B cell (primary cell): ENCODE results near the gene MVB12B. TPM values are rescaled to one million over a fixed set of nuclear protein-coding genes. Genes with fewer than 3 reads are reported as not detected.
A peak's percentile ranks its signal among the peaks of the same experiment; 100 is the strongest.

Experiments used
- ATAC-seq: fragments of 200-7000 bp; cut with Tn5 transposase; one replicate; pipeline ENCODE4 v1.10.0; 2021; ENCODE audit warnings: low read depth, mild to moderate bottlenecking, moderate number of reproducible peaks, moderate library complexity
- CTCF ChIA-PET: fragments of 350-600 bp; sonication (Branson Sonifier 250); formaldehyde crosslinking; loops from one replicate; lab custom pipeline; 2021; ENCODE audit warnings: antibody characterized with exemption, inconsistent platforms; lab: Charles Lee
- POLR2A ChIA-PET: fragments of 350-600 bp; sonication (Branson Sonifier 250); formaldehyde crosslinking; loops from one replicate; lab custom pipeline; 2021; ENCODE audit warnings: antibody characterized with exemption; lab: Charles Lee
- DNase-seq: peaks from one replicate; pipeline ENCODE4 v3.0.0; 2013
- H2AFZ ChIP-seq: 2 replicates; pipeline ENCODE4 v1.6.1; 2012; ENCODE audit warnings: mild to moderate bottlenecking, low read depth, low read length; ENCODE audit not compliant: insufficient read depth, poor library complexity, severe bottlenecking
- H3K27ac ChIP-seq, 2 donors: 1 replicate in 1 of 2; 2 replicates in 1 of 2; pipeline ENCODE4 v1.5.1; 2012 to 2013; ENCODE audit warnings: low read length in 2 of 2, mild to moderate bottlenecking in 2 of 2, moderate library complexity in 1 of 2
- H3K27me3 ChIP-seq, 4 experiments: fragments of 200-600 bp in 1 of 4; sonication (generic) in 1 of 4; replicated peaks in 1 of 4; 1 replicate in 2 of 4; 2 replicates in 2 of 4; pipeline versions ENCODE4 v1.6.1 to v1.7.0; 2013 to 2016; ENCODE audit warnings: low read length in 3 of 4, mild to moderate bottlenecking in 2 of 4, mixed read lengths in 1 of 4, moderate library complexity in 1 of 4; ENCODE audit not compliant: insufficient read depth in 4 of 4, control insufficient read depth in 3 of 4; ENCODE audit errors: control extremely low read depth in 1 of 4
- H3K36me3 ChIP-seq, 2 experiments: replicated peaks in 1 of 2; 1 replicate in 1 of 2; 2 replicates in 1 of 2; pipeline versions ENCODE4 v1.6.1 to v1.7.1; 2013; ENCODE audit warnings: low read length in 1 of 2; ENCODE audit not compliant: insufficient read depth in 2 of 2, control insufficient read depth in 1 of 2; ENCODE audit errors: control extremely low read depth in 1 of 2, extremely low read depth in 1 of 2
- H3K4me1 ChIP-seq, 2 donors: fragments of 200-600 bp in 1 of 2; sonication (generic) in 1 of 2; 1 replicate in 1 of 2; 2 replicates in 1 of 2; pipeline versions ENCODE4 v1.5.1 to v1.6.1; 2013 to 2017; ENCODE audit warnings: low read length in 2 of 2; ENCODE audit not compliant: control insufficient read depth in 2 of 2, insufficient read depth in 2 of 2
- H3K4me2 ChIP-seq: replicated peaks from 2 replicates; pipeline ENCODE3; 2012; ENCODE audit warnings: mild to moderate bottlenecking, low read depth, low read length; ENCODE audit not compliant: poor library complexity, severe bottlenecking
- H3K4me3 ChIP-seq, 5 experiments: fragments of 200-600 bp in 1 of 5; sonication (generic) in 1 of 5; 1 replicate in 3 of 5; 2 replicates in 2 of 5; pipeline versions ENCODE4 v1.5.1 to v1.7.0; 2011 to 2016; ENCODE audit warnings: low read length in 4 of 5, mild to moderate bottlenecking in 4 of 5, low read depth in 2 of 5, control low read depth in 1 of 5, moderate library complexity in 1 of 5; ENCODE audit not compliant: insufficient read depth in 1 of 5; ENCODE audit errors: control extremely low read depth in 1 of 5, extremely low read depth in 1 of 5
- H3K79me2 ChIP-seq: fragments of 200-600 bp; sonication (generic); one replicate; pipeline ENCODE4 v1.6.0; 2016; ENCODE audit warnings: low read length; ENCODE audit not compliant: control insufficient read depth, insufficient read depth
- H3K9ac ChIP-seq: fragments of 200-600 bp; sonication (generic); 2 replicates; pipeline ENCODE4 v1.6.1; 2017; ENCODE audit warnings: mild to moderate bottlenecking, low read length, moderate library complexity
- H3K9me3 ChIP-seq, 3 donors: one replicate each; pipeline versions ENCODE4 v1.6.1 to v1.7.1; 2013; ENCODE audit warnings: low read length in 2 of 3; ENCODE audit not compliant: control insufficient read depth in 2 of 3, insufficient read depth in 1 of 3; ENCODE audit errors: control extremely low read depth in 1 of 3
- H4K20me1 ChIP-seq: 2 replicates; pipeline ENCODE4 v1.6.0; 2012; ENCODE audit warnings: mild to moderate bottlenecking, low read length; ENCODE audit not compliant: insufficient read depth, control insufficient read depth, poor library complexity, severe bottlenecking
- H3K27ac Mint-ChIP-seq: one replicate; pipeline ENCODE4 v1.8.0; 2021; ENCODE audit warnings: mixed read lengths
- H3K27me3 Mint-ChIP-seq: one replicate; pipeline ENCODE4 v1.8.0; 2021; ENCODE audit warnings: mixed read lengths
- H3K4me1 Mint-ChIP-seq: one replicate; pipeline ENCODE4 v1.8.0; 2021; ENCODE audit warnings: mixed read lengths
- H3K4me3 Mint-ChIP-seq: one replicate; pipeline ENCODE4 v1.8.0; 2021; ENCODE audit warnings: mixed read lengths
- H3K9me3 Mint-ChIP-seq: one replicate; pipeline ENCODE4 v1.8.0; 2022; ENCODE audit warnings: mixed read lengths; ENCODE audit not compliant: insufficient read depth
- EZH2 ChIP-seq: IDR thresholded peaks from 2 replicates; pipeline ENCODE4 v1.6.1; 2012; ENCODE audit warnings: borderline replicate concordance, low read depth, mild to moderate bottlenecking, moderate library complexity, low read length; ENCODE audit not compliant: insufficient read depth, poor library complexity, severe bottlenecking
- WGBS: methylation state at CpG from one replicate; pipeline ENCODE4 v1.1.5; 2013; ENCODE audit warnings: missing lambda C conversion rate; ENCODE audit not compliant: insufficient coverage; 5-methylcytosine and 5-hydroxymethylcytosine counted together
- intact Hi-C: fragments of 100-400 bp; cut with micrococcal nuclease; formaldehyde crosslinking; loops from one replicate; pipeline ENCODE4 v1.10.0; 2022
- polyA plus RNA-seq: library from polyadenylated mRNA; depleted of rRNA; stranded (reverse); fragments of >200 nt; gene quantifications from 2 replicates; pipeline ENCODE4 v1.2.3, GENCODE V29; 2012
- total RNA-seq, 2 donors: library from RNA; stranded (reverse); fragments of 120-200 nt in 1 of 2; gene quantifications; 1 replicate in 1 of 2; 2 replicates in 1 of 2; pipeline versions ENCODE4 v1.2.3 to v1.2.4, GENCODE V29; 2013 to 2022
- TF ChIP-seq, protein P1 (sequence below): fragments of 200-600 bp; IDR thresholded peaks from one replicate; pipeline ENCODE4 v1.8.0; 2022; ENCODE audit warnings: antibody characterized with exemption, mild to moderate bottlenecking

Gene MVB12B
- total and polyA plus RNA-seq, 2 donors (not counting 1 experiment from before 2014, with no cell fraction given) = 1.2 to 9.8 TPM

DNA sequence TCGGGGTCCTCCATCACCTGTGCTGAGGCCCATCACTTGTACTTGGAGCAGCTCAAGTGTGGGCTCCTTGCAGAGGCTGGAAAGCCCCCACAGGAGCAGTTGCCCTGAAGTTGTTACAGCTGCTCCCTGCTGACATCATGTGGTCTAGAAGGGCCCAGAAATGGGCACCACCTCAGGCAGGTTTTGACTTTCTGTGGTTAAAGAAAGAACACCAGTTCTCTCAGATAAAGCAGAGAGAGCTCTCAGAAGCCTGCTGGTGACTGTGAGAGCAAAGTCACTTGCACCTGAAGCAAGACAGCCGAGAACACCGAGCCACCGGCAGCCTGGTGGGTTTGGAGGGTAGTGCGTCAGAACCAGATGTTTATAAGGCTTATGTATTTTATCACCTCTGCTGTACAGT is 70.4 kb downstream of the MVB12B start:
- Histone ChIP-seq H3K4me1 (peaks cover 8 to 16% of the 10 kb centered on the region in 2 donors), H3K4me3 (no peak overlapping the region), H3K27me3 (no peaks in the 10 kb centered on the region), H3K4me2 (no peak overlapping the region), H2AFZ (no peak overlapping the region), H3K27ac (no peak overlapping the region), H4K20me1 (no peaks in the 10 kb centered on the region), H3K9ac (no peak overlapping the region), H3K79me2 (no peaks in the 10 kb centered on the region), H3K36me3 (no peaks in the 10 kb centered on the region), H3K9me3 (no peaks in the 10 kb centered on the region)
- TF ChIP-seq, protein P1, sequence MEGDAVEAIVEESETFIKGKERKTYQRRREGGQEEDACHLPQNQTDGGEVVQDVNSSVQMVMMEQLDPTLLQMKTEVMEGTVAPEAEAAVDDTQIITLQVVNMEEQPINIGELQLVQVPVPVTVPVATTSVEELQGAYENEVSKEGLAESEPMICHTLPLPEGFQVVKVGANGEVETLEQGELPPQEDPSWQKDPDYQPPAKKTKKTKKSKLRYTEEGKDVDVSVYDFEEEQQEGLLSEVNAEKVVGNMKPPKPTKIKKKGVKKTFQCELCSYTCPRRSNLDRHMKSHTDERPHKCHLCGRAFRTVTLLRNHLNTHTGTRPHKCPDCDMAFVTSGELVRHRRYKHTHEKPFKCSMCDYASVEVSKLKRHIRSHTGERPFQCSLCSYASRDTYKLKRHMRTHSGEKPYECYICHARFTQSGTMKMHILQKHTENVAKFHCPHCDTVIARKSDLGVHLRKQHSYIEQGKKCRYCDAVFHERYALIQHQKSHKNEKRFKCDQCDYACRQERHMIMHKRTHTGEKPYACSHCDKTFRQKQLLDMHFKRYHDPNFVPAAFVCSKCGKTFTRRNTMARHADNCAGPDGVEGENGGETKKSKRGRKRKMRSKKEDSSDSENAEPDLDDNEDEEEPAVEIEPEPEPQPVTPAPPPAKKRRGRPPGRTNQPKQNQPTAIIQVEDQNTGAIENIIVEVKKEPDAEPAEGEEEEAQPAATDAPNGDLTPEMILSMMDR = no peak
- no peak for TF ChIP-seq EZH2
- H3K9me3 Mint-ChIP-seq = no peaks in the 10 kb centered on the region
- H3K4me1 Mint-ChIP-seq = peaks cover 21% of the 10 kb centered on the region
- ChIA-PET CTCF (interaction anchor here (1.0 to 6.9 kb wide), 9 partner anchors 17 to 989 kb away, joined by 3 to 85 read pairs (median 20); no protein-coding TSS in a partner anchor), POLR2A (no interaction called here)
- H3K4me3 Mint-ChIP-seq = no peak overlapping the region
- H3K27ac Mint-ChIP-seq = no peak overlapping the region
- 41% methylated on average over 2 of the region's 5 CpGs for WGBS
- intact Hi-C loops = loop anchor here (2.0 to 5.0 kb wide), 2 partner anchors 75 to 94 kb away; no protein-coding TSS in a partner anchor
- ATAC-seq = peak; percentile 82
- peak; percentile 59 for DNase-seq
- H3K27me3 Mint-ChIP-seq = no peaks in the 10 kb centered on the region

- no peaks in the 10 kb centered on the region for H3K36me3 ChIP-seq
- no peak overlapping the region for H3K9ac ChIP-seq
- no peaks in the 10 kb centered on the region for H3K27me3 Mint-ChIP-seq
- ChIA-PET POLR2A (interaction anchor here (0.5 to 1.0 kb wide), 2 partner anchors 71 to 1188 kb away, joined by 3 read pairs; no protein-coding TSS in a partner anchor), CTCF (interaction anchor here (0.6 to 6.9 kb wide), 38 partner anchors 10 to 995 kb away, joined by 3 to 85 read pairs (median 4); partner anchors contain the start of gene MVB12B)
- WGBS = 26% methylated on average over 23 of the region's 25 CpGs
- intact Hi-C loops = loop anchor here (1.0 to 5.0 kb wide), 5 partner anchors 74 to 990 kb away; no protein-coding TSS in a partner anchor
- peak overlapping the region; percentile 26 for H3K4me3 Mint-ChIP-seq
- H3K4me1 Mint-ChIP-seq = peaks cover 27% of the 10 kb centered on the region
- H3K9me3 ChIP-seq = no peaks in the 10 kb centered on the region
- H3K9me3 Mint-ChIP-seq = no peaks in the 10 kb centered on the region
- H3K27ac ChIP-seq = no peak overlapping the region
- DNase-seq (peak; percentile 78), ATAC-seq (peak; percentile 51)
- H2AFZ ChIP-seq = no peak overlapping the region
- H3K4me3 ChIP-seq = no peak overlapping the region
- peaks cover 13 to 16% of the 10 kb centered on the region in 2 donors for H3K4me1 ChIP-seq
- no peak for TF ChIP-seq EZH2
- TF ChIP-seq, protein P1 = peak; percentile 96
- no peaks in the 10 kb centered on the region for H3K27me3 ChIP-seq
- no peaks in the 10 kb centered on the region for H4K20me1 ChIP-seq
- no peaks in the 10 kb centered on the region for H3K79me2 ChIP-seq
- H3K4me2 ChIP-seq = peak overlapping the region; percentile 11
- no peak overlapping the region for H3K27ac Mint-ChIP-seq
These were observed 71.9 kb downstream of the MVB12B start for GRCh38 chr9:126398403-126399058.
